Measurements from ENCODE around the gene TSC2. TPM values are rescaled to one million over a fixed set of nuclear protein-coding genes. Genes with fewer than 3 reads are reported as not detected.
A peak's percentile ranks its signal among the peaks of the same experiment; 100 is the strongest.

Gene TSC2
- total and polyA plus RNA-seq, 2 experiments from 2014 or later = 52.2 to 53.7 TPM

DNA sequence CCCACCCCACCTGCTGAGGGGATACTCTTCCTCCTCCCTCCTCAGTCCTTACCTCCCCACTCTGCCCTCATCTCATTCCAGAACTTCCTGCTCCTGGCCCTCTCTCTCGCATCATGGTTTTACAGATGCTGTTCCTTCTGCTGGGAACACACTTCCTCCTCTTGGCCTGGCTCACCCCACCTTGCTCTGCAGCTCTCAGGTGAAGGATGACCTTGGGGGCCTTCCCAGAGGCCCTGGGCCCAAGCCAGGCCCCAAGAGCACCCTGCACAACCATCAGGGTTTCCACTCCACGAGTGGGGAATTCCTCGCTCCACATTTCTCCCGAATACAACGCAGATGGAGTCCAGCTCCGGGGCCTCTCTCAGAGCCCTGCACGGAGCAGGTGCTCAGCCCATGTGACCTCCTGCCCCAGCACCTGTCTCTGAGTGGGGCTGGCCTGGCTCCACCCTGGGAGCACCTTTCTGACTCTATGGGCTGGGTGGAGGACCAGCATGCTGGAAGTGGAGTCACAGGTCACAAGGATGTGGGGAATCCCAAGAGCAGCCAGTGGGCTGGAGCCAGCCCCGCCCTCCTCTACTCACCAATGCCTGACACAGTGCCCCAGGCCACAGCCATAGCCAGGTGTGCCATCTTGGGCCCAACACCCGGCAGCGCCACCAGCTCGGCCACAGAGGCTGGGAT lies 4.7 kb upstream of the TSC2 start:
- Histone ChIP-seq H3K36me3 (ENCODE audit: low read depth) (no peaks in the 10 kb centered on the region), H4K20me1 (ENCODE audit: insufficient read depth) (no peaks in the 10 kb centered on the region), H2AFZ (no peak overlapping the region), H3K4me1 (ENCODE audit: insufficient read depth) (peaks cover 7% of the 10 kb centered on the region), H3F3A (ENCODE audit: insufficient read depth) (no peaks in the 10 kb centered on the region), H3K9me3 (ENCODE audit: low read depth) (no peaks in the 10 kb centered on the region), H3K9me2 (ENCODE audit: insufficient read depth) (no peaks in the 10 kb centered on the region), H3K4me2 (ENCODE audit: unreplicated experiment) (no peak overlapping the region), H3K79me2 (ENCODE audit: insufficient read depth) (peaks cover 3% of the 10 kb centered on the region), H3K27ac (no peak overlapping the region), H3K9ac (no peak overlapping the region), H3K27me3 (replicated peaks; ENCODE audit: insufficient read depth) (no peaks in the 10 kb centered on the region), H3K4me3 (no peak overlapping the region)
- in situ Hi-C loops (cut with MboI) = no loop called here
- TF ChIP-seq EZH2phosphoT487 (IDR thresholded peaks at IDR 0.05; ENCODE audit: insufficient read depth, low read depth) = no peak
- no peak for TF ChIP-seq EZH2 (IDR thresholded peaks at IDR 0.05; ENCODE audit: insufficient read depth, poor library complexity, severe bottlenecking)
- WGBS, 2 experiments (ENCODE audit: low coverage in 1 of 2, low lambda C conversion rate in 2 of 2, missing lambda C conversion rate in 2 of 2) = 96 to 97% methylated on average over 11 of the region's 11 CpGs
- no peak for DNase-seq

DNA sequence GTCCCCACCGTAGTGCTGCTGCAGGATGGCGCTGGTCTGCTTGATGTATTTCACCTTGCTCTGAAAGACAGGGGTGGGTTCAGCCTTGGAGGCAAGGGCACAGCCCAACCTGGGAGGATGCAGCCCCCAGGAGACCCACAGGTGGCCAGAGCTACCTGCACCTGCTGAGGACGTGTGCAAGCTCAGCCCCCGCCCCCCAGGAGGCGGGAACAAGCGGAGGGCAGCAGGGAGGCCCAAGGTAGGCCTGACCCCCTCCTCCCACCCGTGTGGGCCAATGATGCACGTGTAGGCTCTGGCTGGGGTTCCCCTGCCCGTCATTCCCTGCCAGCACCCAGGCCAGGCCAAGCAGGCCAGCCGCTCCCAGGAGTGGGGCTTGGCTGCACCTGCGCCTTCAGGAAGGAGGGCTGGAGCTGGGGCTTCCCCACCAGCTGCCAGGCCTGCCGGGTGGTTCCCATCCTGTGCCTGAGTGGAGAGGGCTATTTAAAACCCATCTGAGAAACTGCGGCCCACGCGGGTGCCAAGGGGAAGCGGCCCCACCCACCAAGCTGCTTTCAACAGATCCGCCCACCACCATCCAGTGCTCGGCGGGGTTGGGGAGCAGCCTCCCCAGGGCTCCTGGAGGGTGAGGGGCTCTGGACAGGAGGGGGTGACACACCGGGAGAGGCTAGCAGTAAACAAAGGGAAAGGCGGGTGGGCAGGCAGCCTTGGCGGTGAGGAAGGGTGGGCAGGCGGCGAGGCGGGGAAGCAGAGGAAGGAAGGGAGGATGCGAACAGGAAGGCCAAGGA lies 3.9 kb upstream of the TSC2 start:
- Histone ChIP-seq H3K79me2 (ENCODE audit: insufficient read depth) (peaks cover 11% of the 10 kb centered on the region), H3K4me1 (ENCODE audit: insufficient read depth) (peaks cover 7% of the 10 kb centered on the region), H3K4me3 (no peak overlapping the region), H3F3A (ENCODE audit: insufficient read depth) (no peaks in the 10 kb centered on the region), H3K9me2 (ENCODE audit: insufficient read depth) (no peaks in the 10 kb centered on the region), H3K9me3 (ENCODE audit: low read depth) (no peaks in the 10 kb centered on the region), H3K27me3 (replicated peaks; ENCODE audit: insufficient read depth) (no peaks in the 10 kb centered on the region), H3K4me2 (ENCODE audit: unreplicated experiment) (no peak overlapping the region), H2AFZ (no peak overlapping the region), H3K9ac (no peak overlapping the region), H3K36me3 (ENCODE audit: low read depth) (no peaks in the 10 kb centered on the region), H3K27ac (no peak overlapping the region), H4K20me1 (ENCODE audit: insufficient read depth) (no peaks in the 10 kb centered on the region)
- TF ChIP-seq EZH2phosphoT487 (IDR thresholded peaks at IDR 0.05; ENCODE audit: insufficient read depth, low read depth) = no peak
- no peak for TF ChIP-seq EZH2 (IDR thresholded peaks at IDR 0.05; ENCODE audit: insufficient read depth, poor library complexity, severe bottlenecking)
- no peak for DNase-seq
- in situ Hi-C loops (cut with MboI) = no loop called here
- WGBS, 2 experiments (ENCODE audit: low coverage in 1 of 2, low lambda C conversion rate in 2 of 2, missing lambda C conversion rate in 2 of 2) = 80% methylated on average over 23 to 26 of the region's 26 CpGs

DNA sequence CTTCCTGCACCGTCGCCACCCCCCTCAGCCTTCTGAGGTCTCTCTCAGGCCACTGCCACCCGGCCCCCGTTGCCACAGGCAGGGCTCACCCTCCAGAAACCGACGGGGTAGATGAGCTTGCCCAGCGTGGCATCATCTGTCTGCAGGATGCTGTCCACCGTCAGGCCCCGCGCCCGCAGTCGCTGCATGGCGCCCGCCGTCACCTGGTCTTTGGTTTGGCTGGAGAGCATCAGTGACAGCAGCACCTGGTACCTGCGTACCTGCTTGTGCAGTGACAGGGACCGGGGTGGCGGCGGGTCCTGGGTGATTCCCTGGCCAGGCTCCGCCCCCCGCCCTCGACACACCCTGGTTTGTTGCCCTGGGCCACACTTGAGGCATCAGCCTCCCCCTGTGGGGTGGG lies 3.2 kb upstream of the TSC2 start:
- no peaks in the 10 kb centered on the region for H3K36me3 ChIP-seq (ENCODE audit: low read depth)
- WGBS, 2 experiments (ENCODE audit: low coverage in 1 of 2, low lambda C conversion rate in 2 of 2, missing lambda C conversion rate in 2 of 2) = 95 to 99% methylated on average over 16 to 22 of the region's 22 CpGs
- no peak overlapping the region for H2AFZ ChIP-seq
- in situ Hi-C loops (cut with MboI) = no loop called here
- no peak overlapping the region for H3K9ac ChIP-seq
- no peaks in the 10 kb centered on the region for H3K9me3 ChIP-seq (ENCODE audit: low read depth)
- DNase-seq = no peak
- H3K9me2 ChIP-seq (ENCODE audit: insufficient read depth) = no peaks in the 10 kb centered on the region
- no peak for TF ChIP-seq EZH2 (IDR thresholded peaks at IDR 0.05; ENCODE audit: insufficient read depth, poor library complexity, severe bottlenecking)
- TF ChIP-seq EZH2phosphoT487 (IDR thresholded peaks at IDR 0.05; ENCODE audit: insufficient read depth, low read depth) = no peak
- no peaks in the 10 kb centered on the region for H4K20me1 ChIP-seq (ENCODE audit: insufficient read depth)
- no peaks in the 10 kb centered on the region for H3F3A ChIP-seq (ENCODE audit: insufficient read depth)
- H3K79me2 ChIP-seq (ENCODE audit: insufficient read depth) = peaks cover 18% of the 10 kb centered on the region
- no peak overlapping the region for H3K27ac ChIP-seq
- H3K4me3 ChIP-seq = no peak overlapping the region
- no peaks in the 10 kb centered on the region for H3K27me3 ChIP-seq (replicated peaks; ENCODE audit: insufficient read depth)
- no peak overlapping the region for H3K4me2 ChIP-seq (ENCODE audit: unreplicated experiment)
- peaks cover 3% of the 10 kb centered on the region; the same call in 1 of the 2 replicates for H3K4me1 ChIP-seq (ENCODE audit: insufficient read depth)

DNA sequence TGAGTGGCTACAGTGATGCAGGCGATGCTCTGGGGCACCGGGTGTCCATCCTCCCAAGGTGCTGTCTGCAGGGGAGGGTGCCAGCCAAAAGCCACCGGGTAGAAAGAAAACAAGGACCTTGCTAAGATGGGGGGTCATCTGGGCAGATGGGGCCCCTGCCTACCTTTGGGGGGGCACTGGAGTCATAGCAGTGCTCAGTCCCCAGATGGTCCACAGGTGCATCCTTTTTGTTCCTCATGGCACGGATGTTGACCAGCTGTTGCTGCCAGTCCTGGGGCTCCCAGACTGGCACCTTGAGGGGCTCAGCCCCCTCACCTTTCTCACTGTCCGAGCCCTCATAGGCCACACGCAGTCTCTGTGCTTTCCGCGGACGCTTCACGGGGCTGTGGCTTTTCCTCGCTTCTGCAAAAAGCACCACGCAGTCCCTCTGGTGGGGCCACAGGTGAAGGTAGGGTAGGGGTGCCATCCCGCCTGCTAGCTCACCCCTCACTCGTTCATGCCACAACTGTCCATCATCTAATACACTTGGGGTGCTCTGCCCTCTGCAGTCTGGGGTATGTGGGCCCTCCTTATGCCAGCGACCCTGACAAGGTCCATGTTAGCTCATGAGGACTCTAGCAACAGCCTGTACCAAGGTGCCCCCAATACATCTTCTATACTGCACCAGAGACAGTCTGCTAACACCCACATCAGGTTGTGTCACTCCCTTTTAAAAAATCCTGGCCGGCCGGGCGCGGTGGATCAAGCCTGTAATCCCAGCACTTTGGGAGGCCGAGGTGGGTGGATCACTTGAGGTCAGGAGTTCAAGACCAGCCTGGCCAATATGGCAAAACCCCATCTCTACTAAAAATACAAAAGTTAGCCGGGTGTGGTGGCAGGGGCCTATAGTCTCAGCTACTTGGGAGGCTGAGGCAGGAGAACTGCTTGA lies 1.6 kb upstream of the TSC2 start:
- DNase-seq = no peak
- Histone ChIP-seq H3K9me2 (ENCODE audit: insufficient read depth) (no peaks in the 10 kb centered on the region), H3K4me1 (ENCODE audit: insufficient read depth) (no peaks in the 10 kb centered on the region), H3K36me3 (ENCODE audit: low read depth) (no peaks in the 10 kb centered on the region), H3K9ac (no peak overlapping the region), H3K27ac (no peak overlapping the region), H2AFZ (peak overlapping the region; percentile 85; the same call in 1 of the 2 replicates), H3F3A (ENCODE audit: insufficient read depth) (no peaks in the 10 kb centered on the region), H3K4me2 (ENCODE audit: unreplicated experiment) (peak overlapping the region; percentile 86), H4K20me1 (ENCODE audit: insufficient read depth) (no peaks in the 10 kb centered on the region), H3K79me2 (ENCODE audit: insufficient read depth) (peaks cover 29% of the 10 kb centered on the region), H3K4me3 (peak overlapping the region; percentile 83; the same call in 1 of the 2 replicates), H3K9me3 (ENCODE audit: low read depth) (no peaks in the 10 kb centered on the region), H3K27me3 (replicated peaks; ENCODE audit: insufficient read depth) (no peaks in the 10 kb centered on the region)
- TF ChIP-seq EZH2phosphoT487 (IDR thresholded peaks at IDR 0.05; ENCODE audit: insufficient read depth, low read depth) = no peak
- TF ChIP-seq EZH2 (IDR thresholded peaks at IDR 0.05; ENCODE audit: insufficient read depth, poor library complexity, severe bottlenecking) = no peak
- in situ Hi-C loops (cut with MboI) = no loop called here
- 88 to 89% methylated on average over 20 to 21 of the region's 21 CpGs for WGBS, 2 experiments (ENCODE audit: low coverage in 1 of 2, low lambda C conversion rate in 2 of 2, missing lambda C conversion rate in 2 of 2)
